Hepatocyte (in vitro differentiated cells): ENCODE results near the gene TMEM45A. TPM values are rescaled to one million over a fixed set of nuclear protein-coding genes. Genes with fewer than 3 reads are reported as not detected.

Experiments used
- DNase-seq: peaks from one replicate; pipeline ENCODE4 v3.0.0-alpha.2; 2016; ENCODE audit warnings: low spot score
- H2AFZ ChIP-seq: fragments of 200-600 bp; sonication (generic); 2 replicates; pipeline ENCODE4 v1.6.0; 2016; ENCODE audit warnings: antibody characterized with exemption, mild to moderate bottlenecking
- H3K27ac ChIP-seq: fragments of 200-600 bp; sonication (generic); 2 replicates; pipeline ENCODE4 v1.5.1; 2016; ENCODE audit warnings: mild to moderate bottlenecking
- H3K27me3 ChIP-seq: fragments of 200-600 bp; sonication (generic); 2 replicates; pipeline ENCODE4 v1.6.1; 2016
- H3K36me3 ChIP-seq: fragments of 200-600 bp; sonication (generic); replicated peaks from 2 replicates; pipeline ENCODE4 v1.5.1; 2016; ENCODE audit warnings: low read depth; ENCODE audit not compliant: insufficient read depth
- H3K4me1 ChIP-seq: fragments of 200-600 bp; sonication (generic); 2 replicates; pipeline ENCODE4 v1.5.1; 2016; ENCODE audit warnings: mild to moderate bottlenecking, moderate library complexity; ENCODE audit not compliant: insufficient read depth
- H3K4me2 ChIP-seq: fragments of 200-600 bp; sonication (generic); 2 replicates; pipeline ENCODE4 v1.6.0; 2016
- H3K4me3 ChIP-seq: fragments of 200-600 bp; sonication (generic); 2 replicates; pipeline ENCODE4 v1.5.1; 2016; ENCODE audit warnings: mild to moderate bottlenecking
- H3K79me2 ChIP-seq: fragments of 200-600 bp; sonication (generic); 2 replicates; pipeline ENCODE4 v1.6.0; 2017; ENCODE audit warnings: mild to moderate bottlenecking
- H3K9me2 ChIP-seq: fragments of 200-600 bp; sonication (generic); replicated peaks from 2 replicates; pipeline ENCODE4 v1.6.0; 2017; ENCODE audit warnings: mild to moderate bottlenecking; ENCODE audit not compliant: insufficient read depth
- H3K9me3 ChIP-seq: fragments of 200-600 bp; sonication (generic); 2 replicates; pipeline ENCODE4 v1.5.1; 2016; ENCODE audit warnings: low read depth, mild to moderate bottlenecking
- H4K20me1 ChIP-seq: fragments of 200-600 bp; sonication (generic); 2 replicates; pipeline ENCODE4 v1.6.0; 2016; ENCODE audit warnings: mild to moderate bottlenecking; ENCODE audit not compliant: insufficient read depth, poor library complexity, severe bottlenecking
- CTCF ChIP-seq: fragments of 200-600 bp; sonication (generic); IDR thresholded peaks from 2 replicates; pipeline ENCODE4 v1.5.1; 2016; ENCODE audit warnings: antibody characterized with exemption, mild to moderate bottlenecking; ENCODE audit not compliant: poor library complexity
- EZH2 ChIP-seq: fragments of 200-600 bp; sonication (generic); IDR thresholded peaks from 2 replicates; pipeline ENCODE4 v1.6.1; 2016; ENCODE audit warnings: antibody characterized with exemption, mild to moderate bottlenecking, borderline replicate concordance
- EZH2phosphoT487 ChIP-seq: fragments of 200-600 bp; sonication (generic); IDR thresholded peaks from one replicate; pipeline ENCODE4 v1.6.1; 2018; ENCODE audit warnings: antibody characterized with exemption, mild to moderate bottlenecking, low read depth, moderate library complexity; ENCODE audit not compliant: unreplicated experiment, severe bottlenecking
- WGBS: methylation state at CpG from one replicate; pipeline ENCODE4 v1.1.6; 2016; ENCODE audit warnings: low lambda C conversion rate; ENCODE audit errors: missing lambda C conversion rate; 5-methylcytosine and 5-hydroxymethylcytosine counted together
- polyA plus RNA-seq: library from polyadenylated mRNA; unstranded; fragments of >200 nt; fragmentation: Nextera tagmentation; extraction: Ambion mirVana; gene quantifications from 2 replicates; pipeline ENCODE4 v1.2.1, GENCODE V29; 2016
- total RNA-seq: library from RNA; depleted of rRNA; stranded (reverse); fragments of >200 nt; gene quantifications from 2 replicates; pipeline ENCODE4 v1.2.3, GENCODE V29; 2014

TMEM45A gene
- total and polyA plus RNA-seq, 2 experiments from 2014 or later: 82.6 to 88.0 TPM

- Histone ChIP-seq H3K27ac (no peak overlapping the region), H3K4me2 (no peak overlapping the region), H3K4me3 (no peak overlapping the region), H3K9me2 (no peaks in the 10 kb centered on the region), H2AFZ (no peak overlapping the region), H3K4me1 (no peaks in the 10 kb centered on the region), H3K9me3 (no peaks in the 10 kb centered on the region), H3K36me3 (no peaks in the 10 kb centered on the region), H3K79me2 (no peaks in the 10 kb centered on the region), H4K20me1 (no peaks in the 10 kb centered on the region), H3K27me3 (no peaks in the 10 kb centered on the region)
- DNase-seq: no peak
- 92% methylated on average over 3 of the region's 3 CpGs for WGBS
- TF ChIP-seq CTCF (no peak), EZH2 (no peak), EZH2phosphoT487 (no peak)
These were observed 38.7 kb downstream of the TMEM45A start for GRCh38 chr3:100531093-100531492.

- Histone ChIP-seq H3K4me2 (no peak overlapping the region), H3K4me1 (no peaks in the 10 kb centered on the region), H4K20me1 (no peaks in the 10 kb centered on the region), H3K27me3 (no peaks in the 10 kb centered on the region), H3K27ac (no peak overlapping the region), H3K9me3 (no peaks in the 10 kb centered on the region), H3K4me3 (no peak overlapping the region), H2AFZ (no peak overlapping the region), H3K36me3 (no peaks in the 10 kb centered on the region), H3K9me2 (no peaks in the 10 kb centered on the region), H3K79me2 (no peaks in the 10 kb centered on the region)
- WGBS: 88% methylated on average over 6 of the region's 6 CpGs
- TF ChIP-seq EZH2phosphoT487: no peak
- no peak for TF ChIP-seq CTCF
- TF ChIP-seq EZH2: no peak
- no peak for DNase-seq
These were observed 40.0 kb downstream of the TMEM45A start for GRCh38 chr3:100532411-100532810.

- H3K36me3 ChIP-seq: no peaks in the 10 kb centered on the region
- H3K4me1 ChIP-seq: no peaks in the 10 kb centered on the region
- H3K27me3 ChIP-seq: no peaks in the 10 kb centered on the region
- no peak overlapping the region for H2AFZ ChIP-seq
- no peak overlapping the region for H3K4me3 ChIP-seq
- no peak for DNase-seq
- H3K79me2 ChIP-seq: peaks cover 2% of the 10 kb centered on the region
- 37% methylated on average over 3 of the region's 3 CpGs for WGBS
- TF ChIP-seq CTCF (no peak), EZH2 (no peak), EZH2phosphoT487 (no peak)
- no peaks in the 10 kb centered on the region for H4K20me1 ChIP-seq
- H3K4me2 ChIP-seq: no peak overlapping the region
- no peaks in the 10 kb centered on the region for H3K9me2 ChIP-seq
- no peaks in the 10 kb centered on the region for H3K9me3 ChIP-seq
- H3K27ac ChIP-seq: no peak overlapping the region
These were observed 40.8 kb downstream of the TMEM45A start for GRCh38 chr3:100533176-100533575.

GRCh38 chr3:100535610-100535943 lies 43.2 kb downstream of the TMEM45A start:
- no peaks in the 10 kb centered on the region for H3K9me2 ChIP-seq
- no peaks in the 10 kb centered on the region for H3K4me1 ChIP-seq
- H3K27ac ChIP-seq: no peak overlapping the region
- no peak overlapping the region for H3K4me3 ChIP-seq
- no peaks in the 10 kb centered on the region for H4K20me1 ChIP-seq
- no peaks in the 10 kb centered on the region for H3K27me3 ChIP-seq
- H3K4me2 ChIP-seq: no peak overlapping the region
- TF ChIP-seq EZH2phosphoT487: no peak
- no peak for TF ChIP-seq EZH2
- no peak for TF ChIP-seq CTCF
- 88% methylated on average over 1 of the region's 1 CpG for WGBS
- no peak overlapping the region for H2AFZ ChIP-seq
- no peak for DNase-seq
- no peaks in the 10 kb centered on the region for H3K9me3 ChIP-seq
- H3K36me3 ChIP-seq: no peaks in the 10 kb centered on the region
- peaks cover 5% of the 10 kb centered on the region for H3K79me2 ChIP-seq
